T47D (cell line): Measurements from ENCODE around the gene TNS2.

Experiments used
- DNase-seq, 2 experiments: peaks; one replicate each; pipeline versions ENCODE4 v3.0.0 to v3.0.0-alpha.2; 2011 to 2012; ENCODE audit warnings: low read depth in 1 of 2, low spot score in 1 of 2
- JUND ChIP-seq: IDR thresholded peaks from 2 replicates; pipeline ENCODE4 v1.6.1; 2012; ENCODE audit warnings: low read depth
- in situ Hi-C: cut with HindIII; loops from 2 replicates; pipeline ENCODE4 v1.10.0; 2016; ENCODE audit warnings: low sequenced_read_pairs, low pct_unique_long_range_greater_than_20kb

The TNS2 gene

DNA sequence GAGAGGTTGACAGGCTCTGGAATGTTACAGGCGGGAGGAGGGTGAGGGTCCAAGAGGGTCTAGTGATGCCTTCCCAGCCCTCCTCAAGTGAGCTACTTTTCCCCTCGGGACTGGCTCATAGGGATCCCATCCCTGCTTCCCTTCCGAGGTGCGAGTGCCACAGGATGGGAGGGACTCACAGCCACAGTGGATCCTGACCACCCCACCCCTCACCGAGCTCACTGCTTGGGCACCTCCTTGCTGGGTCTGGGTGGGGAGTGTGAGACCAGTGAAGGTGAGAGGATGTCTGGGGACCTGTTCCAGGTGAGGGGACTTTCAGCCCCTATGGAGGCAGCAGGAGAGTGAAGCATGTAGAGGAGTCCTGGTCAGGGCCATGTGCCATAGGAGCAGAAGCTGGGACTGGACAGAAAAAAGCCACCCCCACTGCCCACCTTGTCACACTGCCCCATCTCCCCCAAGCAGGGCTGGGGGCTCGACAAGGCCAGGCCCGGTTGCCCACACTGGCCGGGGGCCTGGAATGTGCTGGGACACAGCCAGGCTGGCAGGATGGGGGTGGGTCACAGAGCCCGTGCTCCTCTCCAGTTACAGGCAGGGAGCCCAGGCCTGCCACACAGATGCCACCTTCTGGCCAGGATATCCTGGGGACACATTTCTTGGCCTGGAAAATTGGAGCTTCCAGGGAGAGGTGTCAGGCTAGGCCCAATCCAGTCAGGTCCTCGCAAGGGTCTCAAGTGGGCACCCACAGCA is 1.7 kb upstream of the TNS2 start:
- DNase-seq: peak; percentile 77 to 94
- TF ChIP-seq JUND: no peak
- in situ Hi-C loops: no loop called here

DNA sequence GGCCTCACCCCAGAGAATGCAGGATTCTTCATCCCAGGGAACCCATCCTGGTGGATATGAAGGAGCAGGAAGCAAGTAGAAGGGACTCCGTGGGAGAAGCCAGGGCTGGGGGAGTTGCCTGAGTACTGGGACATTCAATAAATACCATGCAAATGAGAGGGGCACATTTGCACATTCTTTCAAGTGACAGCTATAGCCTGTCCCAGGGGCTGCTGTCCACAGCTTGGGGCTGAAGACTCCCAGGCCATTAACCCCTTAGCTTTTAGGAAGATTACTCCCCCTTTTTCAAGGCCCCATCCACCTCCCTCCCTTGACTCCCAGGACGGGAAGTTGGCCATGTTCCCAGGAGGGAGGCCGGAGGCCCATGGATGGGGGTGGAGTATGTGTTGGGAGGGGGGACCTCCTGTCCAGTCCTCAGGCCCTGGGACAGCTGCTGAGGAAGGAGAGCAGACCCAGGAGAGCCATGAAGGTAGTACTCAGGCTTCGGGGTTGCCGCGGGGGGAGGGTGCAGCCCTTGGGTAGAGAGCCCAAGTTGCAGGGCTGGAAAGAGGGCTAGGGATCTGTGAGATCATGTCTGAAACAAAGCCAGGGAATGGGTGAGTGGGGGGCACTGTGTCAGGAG is 974 bp upstream of the TNS2 start:
- no peak for TF ChIP-seq JUND
- peak in 1 of 2 experiments; percentile 84 for DNase-seq
- in situ Hi-C loops: no loop called here

GRCh38 chr12:53050426-53051057 is 677 bp downstream of the TNS2 start:
- in situ Hi-C loops: no loop called here
- no peak for TF ChIP-seq JUND
- DNase-seq: no peak

DNA sequence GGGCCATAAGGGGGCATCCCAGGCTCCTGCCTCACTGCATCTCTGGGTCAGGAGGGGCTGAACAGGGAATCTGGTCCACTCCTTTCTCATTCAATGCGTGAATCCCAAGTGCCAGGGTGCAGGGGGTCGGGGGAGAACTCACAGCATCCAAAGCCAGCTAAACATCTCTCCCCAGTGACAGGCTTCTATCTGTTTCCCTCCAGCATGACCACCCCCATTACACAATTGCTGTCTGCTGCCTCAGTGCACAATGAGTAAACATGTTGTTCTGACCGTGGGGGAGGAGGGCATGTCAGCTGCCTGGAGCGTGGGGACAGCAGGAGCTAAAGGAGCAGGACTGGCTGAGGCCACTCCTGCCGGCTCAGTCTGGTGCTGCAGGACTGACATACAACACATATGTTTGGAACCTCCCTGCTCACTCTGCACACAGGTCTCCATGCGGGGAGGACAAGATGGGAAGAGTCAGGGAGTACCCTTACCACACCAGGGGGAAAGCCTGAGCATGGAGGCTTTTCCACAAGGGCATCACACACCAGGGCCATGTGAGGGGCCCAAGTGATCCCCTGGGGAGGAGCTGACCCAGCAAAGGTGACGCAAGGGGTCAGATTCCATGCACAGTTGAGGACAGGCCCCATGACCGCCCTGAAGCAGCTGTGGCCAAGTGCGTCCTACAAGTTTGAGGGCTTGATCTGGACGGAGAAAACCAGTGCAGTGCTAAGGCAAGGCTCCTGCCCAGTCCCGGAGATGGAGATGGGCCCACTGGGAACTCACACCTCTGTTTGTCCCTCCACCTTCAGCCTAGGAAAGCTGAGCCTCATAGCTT is 1.4 kb downstream of the TNS2 start:
- in situ Hi-C loops: no loop called here
- TF ChIP-seq JUND: no peak
- DNase-seq: peak in 1 of 2 experiments; percentile 74

DNA sequence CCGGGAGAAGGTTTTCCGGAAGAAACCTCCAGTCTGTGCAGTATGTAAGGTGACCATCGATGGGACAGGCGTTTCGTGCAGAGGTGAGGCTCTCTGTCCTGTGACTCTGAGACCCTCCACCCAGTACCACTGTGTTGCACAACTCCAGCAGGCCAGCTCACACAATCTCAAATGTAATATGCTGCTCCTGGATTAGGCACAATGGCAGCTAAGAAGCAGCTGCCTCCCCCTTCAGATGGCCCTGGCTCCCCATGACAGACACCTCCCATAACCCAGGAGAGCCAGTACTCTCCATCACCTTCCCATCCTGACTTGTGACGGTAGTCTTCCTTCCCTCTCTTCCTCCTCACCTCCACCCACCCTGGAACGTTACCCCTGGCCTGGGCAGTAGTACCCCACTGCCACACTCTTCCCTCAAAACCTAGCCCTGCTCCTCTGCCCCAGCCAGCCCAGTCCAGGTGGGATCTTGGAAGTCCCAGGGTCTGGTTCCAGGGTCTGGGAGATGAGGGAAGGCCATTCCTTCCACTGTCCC is 2.1 kb downstream of the TNS2 start:
- in situ Hi-C loops: no loop called here
- TF ChIP-seq JUND: no peak
- no peak for DNase-seq

GRCh38 chr12:53052419-53053217 is 2.8 kb downstream of the TNS2 start:
- TF ChIP-seq JUND: no peak
- in situ Hi-C loops: no loop called here
- DNase-seq: peak in 1 of 2 experiments; percentile 87

GRCh38 chr12:53053218-53054111 is 3.6 kb downstream of the TNS2 start:
- TF ChIP-seq JUND: no peak
- in situ Hi-C loops: no loop called here
- peak; percentile 56 to 96 for DNase-seq

DNA sequence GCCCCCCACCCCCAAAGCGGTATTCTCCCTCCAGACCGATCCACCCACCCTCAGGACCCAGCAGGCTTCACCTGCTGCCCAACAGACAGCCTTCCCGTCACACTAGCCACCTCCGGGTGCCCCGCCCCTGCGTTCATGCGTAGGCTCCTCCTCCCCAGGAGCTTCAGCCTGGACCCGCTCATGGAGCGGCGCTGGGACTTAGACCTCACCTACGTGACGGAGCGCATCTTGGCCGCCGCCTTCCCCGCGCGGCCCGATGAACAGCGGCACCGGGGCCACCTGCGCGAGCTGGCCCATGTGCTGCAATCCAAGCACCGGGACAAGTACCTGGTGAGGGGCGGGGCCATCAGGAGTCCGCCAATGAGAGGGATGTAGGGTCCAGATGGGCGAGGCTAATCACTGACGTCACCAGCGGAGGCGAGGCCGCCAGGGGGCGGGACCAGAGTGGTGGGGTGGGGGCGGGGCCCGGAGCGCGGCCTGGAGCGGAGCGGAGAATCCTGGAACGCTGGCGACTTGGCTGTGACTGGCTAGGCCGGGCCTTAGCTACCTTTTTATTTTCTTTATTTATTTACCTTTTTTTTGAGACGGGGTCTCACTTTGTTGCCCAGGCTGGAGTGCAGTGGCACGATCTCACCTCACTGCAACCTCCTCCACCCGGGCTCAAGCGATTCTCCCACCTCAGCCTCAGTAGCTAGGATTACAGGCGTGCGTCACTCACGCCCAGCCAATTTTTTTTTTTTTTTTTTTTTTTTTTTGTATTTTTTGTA is 4.4 kb downstream of the TNS2 start:
- no peak for TF ChIP-seq JUND
- in situ Hi-C loops: no loop called here
- DNase-seq: peak; percentile 91 to 99

DNA sequence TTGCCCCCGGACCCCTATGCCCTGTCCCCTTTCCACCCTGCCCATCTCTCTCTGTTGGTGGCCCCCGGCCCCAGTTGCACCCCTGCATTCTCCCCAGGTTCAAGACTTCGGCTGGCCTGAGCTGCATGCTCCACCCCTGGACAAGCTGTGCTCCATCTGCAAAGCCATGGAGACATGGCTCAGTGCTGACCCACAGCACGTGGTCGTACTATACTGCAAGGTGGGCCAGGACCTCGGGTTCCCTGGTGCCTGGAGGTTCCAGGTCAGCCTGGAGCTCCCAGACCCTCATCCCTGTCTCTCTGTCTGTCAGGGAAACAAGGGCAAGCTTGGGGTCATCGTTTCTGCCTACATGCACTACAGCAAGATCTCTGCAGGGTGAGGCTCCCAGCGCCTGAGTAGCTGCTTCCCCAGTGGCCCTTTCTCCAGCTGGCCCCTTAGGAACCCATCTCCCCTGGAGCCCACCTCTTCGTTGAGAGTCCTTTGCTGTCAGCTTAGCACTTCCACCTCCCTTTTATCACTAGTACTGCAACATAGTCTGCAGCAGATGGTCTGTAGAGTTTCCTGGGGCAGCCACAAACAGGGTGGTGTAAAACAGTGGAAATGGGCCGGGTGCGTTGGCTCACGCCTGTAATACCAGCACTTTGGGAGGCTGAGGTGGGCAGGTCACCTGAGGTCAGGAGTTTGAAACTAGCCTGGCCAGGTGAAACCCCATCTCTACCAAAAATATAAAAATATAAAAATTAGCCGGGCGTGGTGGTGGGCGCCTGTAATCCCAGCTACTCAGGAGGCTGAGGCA is 5.8 kb downstream of the TNS2 start:
- in situ Hi-C loops: no loop called here
- no peak for DNase-seq
- TF ChIP-seq JUND: no peak
